Stomach (tissue), 9 donors: Measurements from ENCODE around the gene TTC14. TPM values are rescaled to one million over a fixed set of nuclear protein-coding genes. Genes with fewer than 3 reads are reported as not detected.

ENCODE experiments used
- DNase-seq, 2 donors: peaks; one replicate each; pipeline versions ENCODE4 v3.0.0 to v3.0.0-alpha.2; 2013 to 2019
- H3K27ac ChIP-seq, 5 donors: fragments of 200-600 bp in 4 of 5; sonication (generic) in 4 of 5; one replicate each; pipeline ENCODE4 v1.5.1; 2013 to 2019; ENCODE audit warnings: mild to moderate bottlenecking in 1 of 5, moderate library complexity in 1 of 5
- H3K27me3 ChIP-seq, 3 donors: fragments of 200-600 bp; sonication (generic); one replicate each; pipeline ENCODE4 v1.5.1; 2017 to 2019; ENCODE audit warnings: mixed run types in 1 of 3
- H3K36me3 ChIP-seq, 4 donors: fragments of 200-600 bp; sonication (generic); 1 replicate in 3 of 4; 2 replicates in 1 of 4; pipeline ENCODE4 v1.5.1; 2016 to 2019
- H3K4me1 ChIP-seq, 4 donors: fragments of 200-600 bp; sonication (generic); one replicate each; pipeline ENCODE4 v1.5.1; 2016 to 2019
- H3K4me3 ChIP-seq, 4 donors: fragments of 200-600 bp; sonication (generic) in 3 of 4; one replicate each; pipeline ENCODE4 v1.5.1; 2016 to 2019; ENCODE audit warnings: mild to moderate bottlenecking in 1 of 4
- H3K9me3 ChIP-seq, 4 donors: fragments of 200-600 bp; sonication (generic); one replicate each; pipeline ENCODE4 v1.5.1; 2016 to 2019
- EP300 ChIP-seq: sonication (generic); formaldehyde crosslinking; IDR thresholded peaks from one replicate; pipeline ENCODE4 v1.6.1; 2017; ENCODE audit warnings: antibody characterized with exemption
- POLR2A ChIP-seq, 4 donors: fragments of 450-650 bp; IDR thresholded peaks; one replicate each; pipeline ENCODE4 v1.6.1; 2016; ENCODE audit warnings: antibody characterized with exemption in 4 of 4, control low read depth in 2 of 4, mild to moderate bottlenecking in 1 of 4, moderate library complexity in 1 of 4
- POLR2AphosphoS5 ChIP-seq, 3 donors: sonication (generic); formaldehyde crosslinking; IDR thresholded peaks; one replicate each; pipeline ENCODE4 v1.6.1; 2016; ENCODE audit warnings: antibody characterized with exemption in 3 of 3
- WGBS, 5 donors: extraction: QIAGEN DNeasy Blood & Tissue Kit in 3 of 5; methylation state at CpG; one replicate each; pipeline versions ENCODE4 v1.1.5 to v1.1.7; 2013 to 2018; 5-methylcytosine and 5-hydroxymethylcytosine counted together
- intact Hi-C: fragments of 100-400 bp; cut with DNase I; formaldehyde crosslinking; loops from one replicate; pipeline ENCODE4 v1.15.1; 2023; ENCODE audit warnings: low total_unique reads
- polyA plus RNA-seq, 3 donors: library from polyadenylated mRNA; stranded (reverse); fragments of 200-250 nt; gene quantifications; one replicate each; pipeline ENCODE4 v1.2.3, GENCODE V29; 2013
- small RNA-seq, 4 donors: library from RNA; depleted of rRNA; stranded (forward); fragments of <200 nt; gene quantifications; one replicate each; pipeline ENCODE3, GENCODE V24; 2016
- total RNA-seq, 5 donors: library from RNA; depleted of rRNA; stranded (reverse); fragments of >200 nt; gene quantifications; one replicate each; pipeline versions ENCODE4 v1.1.0 to v1.2.3, GENCODE V29; 2014 to 2016
- TF ChIP-seq, protein P1 (sequence below), 7 experiments: fragments of 450-650 bp in 4 of 7; fragments of 200-600 bp in 3 of 7; sonication (generic) in 3 of 7; IDR thresholded peaks; one replicate each; pipeline ENCODE4 v1.5.1; 2016 to 2019; ENCODE audit warnings: antibody characterized with exemption in 7 of 7, control low read depth in 2 of 7, mild to moderate bottlenecking in 1 of 7
- donor health status: healthy with polysubstance abuse.
- donor health status: Bipolar disorder and iron deficiency.
- donor health status: healthy.

TTC14 gene
- total and polyA plus RNA-seq, 8 donors = 3.5 to 149 (median 43.0) TPM

DNA sequence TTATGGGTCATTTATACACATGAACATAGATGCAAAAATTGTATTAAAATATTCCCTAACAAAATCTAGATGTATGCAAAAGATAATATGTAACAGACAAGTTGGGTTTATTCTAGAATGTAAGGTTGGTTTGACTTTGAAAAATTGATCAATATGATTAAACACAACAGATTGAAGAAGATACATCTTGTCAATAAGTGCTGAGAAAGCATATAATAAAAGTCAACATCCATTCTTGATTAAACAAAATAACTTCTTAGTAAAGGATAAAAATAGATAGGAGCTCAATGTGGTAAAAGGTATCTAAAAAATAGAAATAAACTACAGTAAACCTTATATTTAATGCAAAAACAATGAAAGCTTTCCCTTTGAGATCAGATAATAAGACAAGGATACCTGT lies 39.0 kb downstream of the TTC14 start:
- Histone ChIP-seq H3K4me3 (no peak overlapping the region), H3K36me3 (no peaks in the 10 kb centered on the region), H3K4me1 (no peaks in the 10 kb centered on the region), H3K27me3 (no peaks in the 10 kb centered on the region), H3K9me3 (no peaks in the 10 kb centered on the region), H3K27ac (no peak overlapping the region)
- intact Hi-C loops = no loop called here
- DNase-seq = no peak
- TF ChIP-seq, protein P1, sequence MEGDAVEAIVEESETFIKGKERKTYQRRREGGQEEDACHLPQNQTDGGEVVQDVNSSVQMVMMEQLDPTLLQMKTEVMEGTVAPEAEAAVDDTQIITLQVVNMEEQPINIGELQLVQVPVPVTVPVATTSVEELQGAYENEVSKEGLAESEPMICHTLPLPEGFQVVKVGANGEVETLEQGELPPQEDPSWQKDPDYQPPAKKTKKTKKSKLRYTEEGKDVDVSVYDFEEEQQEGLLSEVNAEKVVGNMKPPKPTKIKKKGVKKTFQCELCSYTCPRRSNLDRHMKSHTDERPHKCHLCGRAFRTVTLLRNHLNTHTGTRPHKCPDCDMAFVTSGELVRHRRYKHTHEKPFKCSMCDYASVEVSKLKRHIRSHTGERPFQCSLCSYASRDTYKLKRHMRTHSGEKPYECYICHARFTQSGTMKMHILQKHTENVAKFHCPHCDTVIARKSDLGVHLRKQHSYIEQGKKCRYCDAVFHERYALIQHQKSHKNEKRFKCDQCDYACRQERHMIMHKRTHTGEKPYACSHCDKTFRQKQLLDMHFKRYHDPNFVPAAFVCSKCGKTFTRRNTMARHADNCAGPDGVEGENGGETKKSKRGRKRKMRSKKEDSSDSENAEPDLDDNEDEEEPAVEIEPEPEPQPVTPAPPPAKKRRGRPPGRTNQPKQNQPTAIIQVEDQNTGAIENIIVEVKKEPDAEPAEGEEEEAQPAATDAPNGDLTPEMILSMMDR (IDR thresholded peaks at IDR 0.05) = no peak
- TF ChIP-seq EP300 = no peak
- TF ChIP-seq POLR2AphosphoS5 (IDR thresholded peaks at IDR 0.05) = no peak
- TF ChIP-seq POLR2A (IDR thresholded peaks at IDR 0.05) = no peak

DNA sequence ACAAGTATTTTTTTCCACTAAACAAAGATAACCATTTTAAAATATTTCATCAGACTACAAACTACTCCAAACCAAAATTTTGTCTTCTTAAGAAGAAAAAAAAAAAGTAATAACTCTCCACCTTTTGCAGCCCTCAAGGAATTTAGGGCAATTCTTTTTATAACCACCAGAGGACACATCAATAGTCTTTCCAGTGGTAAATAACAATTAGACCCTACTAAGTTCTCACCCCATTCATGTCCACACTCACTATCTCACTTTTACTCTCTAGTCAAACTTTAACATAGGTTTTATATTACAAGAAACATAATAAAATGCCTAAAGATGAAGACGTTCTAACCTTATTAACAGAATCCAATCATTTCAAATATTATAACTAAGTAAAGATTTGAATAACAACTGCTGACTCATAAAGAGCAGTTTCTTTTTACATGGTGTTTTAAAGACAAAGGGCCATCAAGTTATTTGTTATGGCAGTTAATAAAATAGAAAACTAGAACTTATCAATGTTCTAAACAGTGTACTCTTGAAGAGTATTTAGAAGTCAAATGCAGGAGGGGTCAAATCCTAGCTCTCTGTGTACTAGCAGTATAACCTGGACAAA lies 44.3 kb downstream of the TTC14 start:
- H3K4me3 ChIP-seq = no peak overlapping the region
- H3K36me3 ChIP-seq = no peaks in the 10 kb centered on the region
- TF ChIP-seq POLR2AphosphoS5 (IDR thresholded peaks at IDR 0.05) = no peak
- no peak for TF ChIP-seq EP300
- TF ChIP-seq POLR2A (IDR thresholded peaks at IDR 0.05) = no peak
- TF ChIP-seq, protein P1 (IDR thresholded peaks at IDR 0.05) = no peak
- peaks cover 0 to 3% (median 0%) of the 10 kb centered on the region in 3 donors for H3K27me3 ChIP-seq
- no peaks in the 10 kb centered on the region for H3K9me3 ChIP-seq
- H3K27ac ChIP-seq = no peak overlapping the region
- no peaks in the 10 kb centered on the region for H3K4me1 ChIP-seq
- intact Hi-C loops = no loop called here
- WGBS, 5 donors = 24 to 36% (median 27%) methylated on average over 1 of the region's 1 CpG
- DNase-seq = no peak

DNA sequence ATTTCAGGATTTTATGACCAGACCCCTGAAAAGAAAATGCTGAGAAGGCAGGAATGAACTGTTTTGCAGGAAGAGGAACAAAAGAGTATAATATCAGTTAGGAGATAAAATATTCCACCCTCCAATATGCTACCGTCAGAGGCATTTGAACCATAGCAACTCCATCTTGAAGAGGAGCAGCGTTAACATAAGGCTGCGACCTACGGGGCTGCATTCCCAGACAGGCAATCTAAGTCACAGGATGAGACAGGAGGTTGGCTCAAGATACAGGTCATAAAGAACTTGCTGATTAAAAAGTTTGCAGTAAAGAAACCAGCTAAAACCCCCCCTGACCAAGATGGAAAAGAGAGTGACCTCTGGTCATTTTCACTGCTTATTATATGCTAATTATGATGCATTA lies 54.4 kb downstream of the TTC14 start:
- intact Hi-C loops = no loop called here
- H3K4me3 ChIP-seq = no peak overlapping the region
- no peaks in the 10 kb centered on the region for H3K4me1 ChIP-seq
- TF ChIP-seq EP300 = no peak
- TF ChIP-seq POLR2A (IDR thresholded peaks at IDR 0.05) = no peak
- TF ChIP-seq, protein P1 (IDR thresholded peaks at IDR 0.05) = no peak
- no peak for TF ChIP-seq POLR2AphosphoS5 (IDR thresholded peaks at IDR 0.05)
- H3K36me3 ChIP-seq = no peaks in the 10 kb centered on the region
- no peaks in the 10 kb centered on the region for H3K27me3 ChIP-seq
- no peak for DNase-seq
- H3K27ac ChIP-seq = no peak overlapping the region
- no peaks in the 10 kb centered on the region for H3K9me3 ChIP-seq
- WGBS, 5 donors = 60 to 71% (median 66%) methylated on average over 4 of the region's 4 CpGs

DNA sequence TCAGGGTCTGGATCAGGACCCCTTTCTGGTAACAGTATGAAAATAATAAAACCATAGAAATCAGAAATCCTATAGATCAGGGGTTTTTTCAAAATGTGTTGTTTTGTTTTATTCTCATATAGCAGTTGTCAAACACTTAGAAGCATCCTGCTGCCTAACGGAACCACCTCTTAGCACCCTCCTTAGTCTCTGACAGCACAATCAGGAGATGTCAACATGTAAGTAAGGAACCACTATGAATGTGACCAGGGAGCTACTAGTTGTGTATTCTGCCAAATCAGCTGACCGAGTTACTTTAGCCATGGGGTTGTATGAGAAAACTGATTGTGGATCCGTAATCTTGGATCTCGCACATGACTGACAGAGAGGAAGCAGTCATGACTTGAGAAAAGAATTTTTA lies 55.1 kb downstream of the TTC14 start:
- 61 to 72% (median 67%) methylated on average over 4 of the region's 4 CpGs for WGBS, 5 donors
- Histone ChIP-seq H3K9me3 (no peaks in the 10 kb centered on the region), H3K27ac (no peak overlapping the region), H3K4me1 (no peaks in the 10 kb centered on the region), H3K36me3 (no peaks in the 10 kb centered on the region), H3K27me3 (no peaks in the 10 kb centered on the region), H3K4me3 (no peak overlapping the region)
- TF ChIP-seq EP300 (no peak), POLR2A (IDR thresholded peaks at IDR 0.05) (no peak), POLR2AphosphoS5 (IDR thresholded peaks at IDR 0.05) (no peak)
- TF ChIP-seq, protein P1 (IDR thresholded peaks at IDR 0.05) = no peak
- intact Hi-C loops = no loop called here
- DNase-seq = no peak

Small RNAs within 50 kb of the gene (small RNA-seq; reads per million reads assigned to genes)
- gene AC068298.1 = 0 reads per million in 4 donors
- 0 reads per million in 4 donors for gene RNU6-486P

Other genes with a start within 250 kb of the TTC14 start
- 10 to 100 TPM in 1 of 5 donors, under 1 TPM in 1, not detected in 3; 0.72 to 11.7 TPM for gene CCDC39, start 77.3 kb downstream of the TTC14 start, total RNA-seq
- not detected for gene CCDC39, start 77.3 kb downstream of the TTC14 start, polyA plus RNA-seq